CD4-positive, alpha-beta memory T cell (primary cell): ENCODE results near the gene SRSF3. TPM values are rescaled to one million over a fixed set of nuclear protein-coding genes. Genes with fewer than 3 reads are reported as not detected.
A peak's percentile ranks its signal among the peaks of the same experiment; 100 is the strongest.

Source experiments
- CTCF ChIA-PET: fragments of 350-600 bp; sonication (Branson Sonifier 250); formaldehyde crosslinking; loops from one replicate; lab custom pipeline; 2021; ENCODE audit warnings: inconsistent platforms; ENCODE audit not compliant: partially characterized antibody; lab: Charles Lee
- POLR2A ChIA-PET: fragments of 350-600 bp; sonication (Branson Sonifier 250); formaldehyde crosslinking; loops from one replicate; lab custom pipeline; 2021; ENCODE audit not compliant: partially characterized antibody; lab: Charles Lee
- DNase-seq, 5 donors: peaks; one replicate each; pipeline versions ENCODE4 v3.0.0 to v3.0.0-alpha.2; 2020 to 2022; ENCODE audit warnings: mixed read lengths in 1 of 5
- H3K27ac ChIP-seq: one replicate; pipeline ENCODE4 v1.7.0; 2013; ENCODE audit warnings: low read depth, low read length
- H3K27me3 ChIP-seq: 2 replicates; pipeline ENCODE4 v1.7.0; 2013; ENCODE audit warnings: mild to moderate bottlenecking, low read length, moderate library complexity; ENCODE audit not compliant: insufficient read depth
- H3K36me3 ChIP-seq: 2 replicates; pipeline ENCODE4 v1.7.0; 2013; ENCODE audit warnings: mild to moderate bottlenecking, low read length, moderate library complexity; ENCODE audit not compliant: insufficient read depth
- H3K4me1 ChIP-seq: 2 replicates; pipeline ENCODE4 v1.7.0; 2013; ENCODE audit warnings: mild to moderate bottlenecking, low read length, moderate library complexity; ENCODE audit not compliant: insufficient read depth
- H3K4me3 ChIP-seq, 2 donors: one replicate each; pipeline ENCODE4 v1.7.0; 2013; ENCODE audit warnings: low read length in 2 of 2, mild to moderate bottlenecking in 1 of 2
- H3K9me3 ChIP-seq, 2 donors: one replicate each; pipeline ENCODE4 v1.7.0; 2013; ENCODE audit warnings: low read length in 2 of 2, control low read depth in 1 of 2; ENCODE audit not compliant: control insufficient read depth in 1 of 2
- H3K27ac Mint-ChIP-seq, 7 donors: one replicate each; pipeline ENCODE4 v1.8.0; 2020 to 2021; ENCODE audit warnings: mixed read lengths in 7 of 7, mild to moderate bottlenecking in 6 of 7, inconsistent platforms in 3 of 7, moderate library complexity in 3 of 7
- H3K27me3 Mint-ChIP-seq, 2 donors: one replicate each; pipeline ENCODE4 v1.8.0; 2020 to 2021; ENCODE audit warnings: mixed read lengths in 2 of 2
- H3K36me3 Mint-ChIP-seq, 2 donors: one replicate each; pipeline ENCODE4 v1.8.0; 2020 to 2021; ENCODE audit warnings: mixed read lengths in 2 of 2, inconsistent platforms in 1 of 2, mild to moderate bottlenecking in 1 of 2
- H3K4me1 Mint-ChIP-seq, 4 donors: one replicate each; pipeline ENCODE4 v1.8.0; 2020 to 2021; ENCODE audit warnings: mixed read lengths in 4 of 4, mild to moderate bottlenecking in 1 of 4
- H3K4me3 Mint-ChIP-seq, 8 donors: one replicate each; pipeline ENCODE4 v1.8.0; 2020 to 2021; ENCODE audit warnings: mixed read lengths in 8 of 8, mild to moderate bottlenecking in 7 of 8, moderate library complexity in 6 of 8, inconsistent platforms in 3 of 8
- H3K9me3 Mint-ChIP-seq, 8 donors: one replicate each; pipeline ENCODE4 v1.8.0; 2020 to 2021; ENCODE audit warnings: mixed read lengths in 8 of 8, mild to moderate bottlenecking in 5 of 8, inconsistent platforms in 3 of 8, moderate library complexity in 1 of 8
- intact Hi-C: fragments of 100-400 bp; cut with micrococcal nuclease; formaldehyde crosslinking; loops from one replicate; pipeline ENCODE4 v1.15.1; 2023
- polyA plus RNA-seq, 2 donors: library from polyadenylated mRNA; unstranded; fragments of 300-500 nt; fragmentation: Illumina TruSeq; gene quantifications; one replicate each; pipeline ENCODE4 v1.2.3, GENCODE V29; 2021
- total RNA-seq, 2 experiments: library from RNA; stranded (reverse); gene quantifications; one replicate each; pipeline ENCODE4 v1.2.3, GENCODE V29; 2021

SRSF3 gene
- total and polyA plus RNA-seq, 4 experiments from 2014 or later, result 293 to 350 (median 333) TPM

- Histone ChIP-seq H3K27ac (no peak overlapping the region), H3K4me1 (no peaks in the 10 kb centered on the region), H3K4me3 (no peak overlapping the region), H3K36me3 (no peaks in the 10 kb centered on the region), H3K27me3 (no peaks in the 10 kb centered on the region), H3K9me3 (no peaks in the 10 kb centered on the region)
- ChIA-PET CTCF (interaction anchor here (1.4 to 3.0 kb wide), 2 partner anchors 19 to 38 kb away, joined by 4 to 7 read pairs; no protein-coding TSS in a partner anchor), POLR2A (no interaction called here)
- H3K4me3 Mint-ChIP-seq, result no peak overlapping the region
- DNase-seq, result no peak
- intact Hi-C loops, result no loop called here
- no peaks in the 10 kb centered on the region for H3K9me3 Mint-ChIP-seq
- H3K27ac Mint-ChIP-seq, result peak overlapping the region in 2 of 7 donors; percentile 22 to 60
- H3K27me3 Mint-ChIP-seq, result no peaks in the 10 kb centered on the region
- no peaks in the 10 kb centered on the region for H3K36me3 Mint-ChIP-seq
- no peaks in the 10 kb centered on the region for H3K4me1 Mint-ChIP-seq
These were observed 49.0 kb downstream of the SRSF3 start for GRCh38 chr6:36642913-36643817.

GRCh38 chr6:36643977-36644376 lies 49.8 kb downstream of the SRSF3 start:
- CTCF ChIA-PET, result interaction anchor here (3.0 kb wide), 1 partner anchor 19 kb away, joined by 7 read pairs; no protein-coding TSS in a partner anchor
- no peaks in the 10 kb centered on the region for H3K27me3 ChIP-seq
- H3K36me3 ChIP-seq, result no peaks in the 10 kb centered on the region
- H3K9me3 ChIP-seq, result no peaks in the 10 kb centered on the region
- no peaks in the 10 kb centered on the region for H3K9me3 Mint-ChIP-seq
- no peaks in the 10 kb centered on the region for H3K4me1 Mint-ChIP-seq
- peaks cover 0 to 2% of the 10 kb centered on the region in 2 donors for H3K27me3 Mint-ChIP-seq
- no peaks in the 10 kb centered on the region for H3K4me1 ChIP-seq
- no peak overlapping the region for H3K4me3 ChIP-seq
- intact Hi-C loops, result no loop called here
- H3K27ac Mint-ChIP-seq, result no peak overlapping the region
- no peaks in the 10 kb centered on the region for H3K36me3 Mint-ChIP-seq
- H3K4me3 Mint-ChIP-seq, result no peak overlapping the region
- DNase-seq, result no peak
- POLR2A ChIA-PET, result no interaction called here
- H3K27ac ChIP-seq, result no peak overlapping the region

GRCh38 chr6:36649086-36649485 lies 54.9 kb downstream of the SRSF3 start:
- DNase-seq, result no peak
- Mint-ChIP-seq H3K9me3 (no peaks in the 10 kb centered on the region), H3K4me1 (no peaks in the 10 kb centered on the region), H3K36me3 (no peaks in the 10 kb centered on the region), H3K27ac (no peak overlapping the region), H3K27me3 (peaks cover 3 to 5% of the 10 kb centered on the region in 2 donors), H3K4me3 (no peak overlapping the region)
- Histone ChIP-seq H3K36me3 (no peaks in the 10 kb centered on the region), H3K4me3 (no peak overlapping the region), H3K27ac (no peak overlapping the region), H3K27me3 (peaks cover 5% of the 10 kb centered on the region), H3K4me1 (no peaks in the 10 kb centered on the region), H3K9me3 (no peaks in the 10 kb centered on the region)
- intact Hi-C loops, result no loop called here
- ChIA-PET POLR2A (no interaction called here), CTCF (no interaction called here)

GRCh38 chr6:36649701-36650484 lies 55.7 kb downstream of the SRSF3 start:
- Histone ChIP-seq H3K9me3 (no peaks in the 10 kb centered on the region), H3K27me3 (peaks cover 5% of the 10 kb centered on the region), H3K4me3 (no peak overlapping the region), H3K27ac (no peak overlapping the region), H3K4me1 (no peaks in the 10 kb centered on the region), H3K36me3 (no peaks in the 10 kb centered on the region)
- intact Hi-C loops, result no loop called here
- Mint-ChIP-seq H3K9me3 (peaks cover 0 to 1% (median 0%) of the 10 kb centered on the region in 8 donors), H3K36me3 (no peaks in the 10 kb centered on the region), H3K4me1 (no peaks in the 10 kb centered on the region), H3K27ac (peak overlapping the region in 1 of 7 donors; percentile 65), H3K4me3 (no peak overlapping the region), H3K27me3 (peaks cover 3 to 7% of the 10 kb centered on the region in 2 donors)
- POLR2A ChIA-PET, result no interaction called here
- CTCF ChIA-PET, result no interaction called here
- no peak for DNase-seq

GRCh38 chr6:36650848-36651478 lies 56.8 kb downstream of the SRSF3 start:
- H3K36me3 ChIP-seq, result no peaks in the 10 kb centered on the region
- ChIA-PET POLR2A (no interaction called here), CTCF (no interaction called here)
- no peak overlapping the region for H3K27ac ChIP-seq
- peaks cover 5% of the 10 kb centered on the region for H3K27me3 ChIP-seq
- no peak overlapping the region for H3K27ac Mint-ChIP-seq
- no peaks in the 10 kb centered on the region for H3K4me1 ChIP-seq
- no peak for DNase-seq
- peaks cover 0 to 1% (median 0%) of the 10 kb centered on the region in 8 donors for H3K9me3 Mint-ChIP-seq
- no peak overlapping the region for H3K4me3 ChIP-seq
- no peaks in the 10 kb centered on the region for H3K4me1 Mint-ChIP-seq
- H3K36me3 Mint-ChIP-seq, result no peaks in the 10 kb centered on the region
- H3K4me3 Mint-ChIP-seq, result no peak overlapping the region
- H3K27me3 Mint-ChIP-seq, result peaks cover 12 to 13% of the 10 kb centered on the region in 2 donors
- intact Hi-C loops, result no loop called here
- no peaks in the 10 kb centered on the region for H3K9me3 ChIP-seq

GRCh38 chr6:36651659-36652379 lies 57.7 kb downstream of the SRSF3 start:
- CTCF ChIA-PET, result no interaction called here
- H3K4me1 Mint-ChIP-seq, result no peaks in the 10 kb centered on the region
- Histone ChIP-seq H3K27me3 (peaks cover 5% of the 10 kb centered on the region), H3K4me3 (no peak overlapping the region), H3K9me3 (no peaks in the 10 kb centered on the region), H3K4me1 (no peaks in the 10 kb centered on the region), H3K36me3 (no peaks in the 10 kb centered on the region), H3K27ac (no peak overlapping the region)
- no peaks in the 10 kb centered on the region for H3K36me3 Mint-ChIP-seq
- H3K4me3 Mint-ChIP-seq, result no peak overlapping the region
- POLR2A ChIA-PET, result no interaction called here
- H3K27me3 Mint-ChIP-seq, result peaks cover 15 to 18% of the 10 kb centered on the region in 2 donors
- H3K9me3 Mint-ChIP-seq, result peaks cover 0 to 1% (median 0%) of the 10 kb centered on the region in 8 donors
- intact Hi-C loops, result no loop called here
- no peak for DNase-seq
- no peak overlapping the region for H3K27ac Mint-ChIP-seq
